ENCODE results near the gene A3GALT2. TPM values are rescaled to one million over a fixed set of nuclear protein-coding genes. Genes with fewer than 3 reads are reported as not detected.

Gene A3GALT2
- total RNA-seq, 4 donors from 2014 or later = 0.58 TPM; not detected in 3

DNA sequence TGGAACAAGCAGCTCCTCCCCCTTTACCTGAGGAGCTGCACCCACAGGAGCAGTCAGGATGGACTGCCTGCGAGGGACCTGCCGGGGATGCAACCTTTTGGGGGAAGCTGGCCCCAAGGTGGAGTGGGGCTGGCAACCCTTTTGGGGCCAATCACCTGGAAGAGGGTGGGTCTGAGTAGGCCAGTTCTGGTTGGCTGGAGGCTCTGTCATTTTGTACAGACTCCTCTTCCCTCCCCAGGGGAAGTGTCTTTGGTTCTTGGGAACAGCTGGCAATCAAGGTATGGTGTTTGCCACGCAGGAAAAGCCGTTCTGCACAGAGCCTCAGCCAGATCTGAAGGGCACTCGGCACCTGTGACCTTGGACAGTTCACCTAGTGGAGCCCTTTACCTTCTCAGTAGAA lies 280 bp upstream of the A3GALT2 start:
- no peak overlapping the region for H3K4me3 ChIP-seq
- H3K9me3 ChIP-seq = no peaks in the 10 kb centered on the region
- no peaks in the 10 kb centered on the region for H3K36me3 ChIP-seq
- TF ChIP-seq, protein P1, sequence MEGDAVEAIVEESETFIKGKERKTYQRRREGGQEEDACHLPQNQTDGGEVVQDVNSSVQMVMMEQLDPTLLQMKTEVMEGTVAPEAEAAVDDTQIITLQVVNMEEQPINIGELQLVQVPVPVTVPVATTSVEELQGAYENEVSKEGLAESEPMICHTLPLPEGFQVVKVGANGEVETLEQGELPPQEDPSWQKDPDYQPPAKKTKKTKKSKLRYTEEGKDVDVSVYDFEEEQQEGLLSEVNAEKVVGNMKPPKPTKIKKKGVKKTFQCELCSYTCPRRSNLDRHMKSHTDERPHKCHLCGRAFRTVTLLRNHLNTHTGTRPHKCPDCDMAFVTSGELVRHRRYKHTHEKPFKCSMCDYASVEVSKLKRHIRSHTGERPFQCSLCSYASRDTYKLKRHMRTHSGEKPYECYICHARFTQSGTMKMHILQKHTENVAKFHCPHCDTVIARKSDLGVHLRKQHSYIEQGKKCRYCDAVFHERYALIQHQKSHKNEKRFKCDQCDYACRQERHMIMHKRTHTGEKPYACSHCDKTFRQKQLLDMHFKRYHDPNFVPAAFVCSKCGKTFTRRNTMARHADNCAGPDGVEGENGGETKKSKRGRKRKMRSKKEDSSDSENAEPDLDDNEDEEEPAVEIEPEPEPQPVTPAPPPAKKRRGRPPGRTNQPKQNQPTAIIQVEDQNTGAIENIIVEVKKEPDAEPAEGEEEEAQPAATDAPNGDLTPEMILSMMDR (IDR thresholded peaks at IDR 0.05) = no peak
- TF ChIP-seq POLR2A (IDR thresholded peaks at IDR 0.05) = no peak
- no peak for DNase-seq
- H3K27ac ChIP-seq = no peak overlapping the region
- intact Hi-C loops (cut with DNase I; ENCODE audit: low total_unique reads) = no loop called here
- no peaks in the 10 kb centered on the region for H3K27me3 ChIP-seq
- no peaks in the 10 kb centered on the region for H3K4me1 ChIP-seq

DNA sequence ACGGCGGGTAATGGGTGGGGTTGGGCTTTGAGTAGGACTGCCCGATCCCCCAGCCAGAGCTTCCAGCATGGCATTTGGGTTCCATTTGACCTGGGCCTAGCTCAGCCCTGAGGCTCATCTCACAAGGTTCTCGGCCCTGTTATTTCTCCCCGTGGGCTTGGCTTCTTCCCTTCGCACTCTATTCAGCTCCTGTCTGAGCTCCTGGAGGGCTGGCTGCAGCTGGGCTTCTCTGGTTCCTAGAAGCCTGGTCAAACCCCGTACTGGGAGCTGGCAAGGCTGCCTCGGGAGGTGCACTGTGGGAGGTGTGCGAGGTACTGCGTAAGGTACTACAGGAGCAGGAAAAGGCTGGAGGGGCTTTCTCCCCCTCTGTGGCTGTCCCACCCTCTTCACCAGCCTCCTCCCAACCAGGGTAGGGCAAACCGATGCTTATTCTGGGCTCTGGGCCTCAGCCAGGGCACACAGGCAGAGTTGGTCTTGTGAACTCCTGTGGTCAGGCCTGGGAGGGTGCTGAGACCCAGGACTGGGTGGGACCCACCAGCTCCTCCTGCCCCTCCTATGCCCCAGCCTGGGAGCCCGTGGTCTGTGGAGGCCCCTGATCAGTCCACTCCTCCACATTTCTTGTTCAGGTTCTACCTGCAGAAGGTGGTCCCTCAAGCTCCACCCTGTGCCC lies 814 bp downstream of the A3GALT2 start:
- intact Hi-C loops (cut with DNase I; ENCODE audit: low total_unique reads) = no loop called here
- DNase-seq = no peak
- no peak overlapping the region for H3K27ac ChIP-seq

DNA sequence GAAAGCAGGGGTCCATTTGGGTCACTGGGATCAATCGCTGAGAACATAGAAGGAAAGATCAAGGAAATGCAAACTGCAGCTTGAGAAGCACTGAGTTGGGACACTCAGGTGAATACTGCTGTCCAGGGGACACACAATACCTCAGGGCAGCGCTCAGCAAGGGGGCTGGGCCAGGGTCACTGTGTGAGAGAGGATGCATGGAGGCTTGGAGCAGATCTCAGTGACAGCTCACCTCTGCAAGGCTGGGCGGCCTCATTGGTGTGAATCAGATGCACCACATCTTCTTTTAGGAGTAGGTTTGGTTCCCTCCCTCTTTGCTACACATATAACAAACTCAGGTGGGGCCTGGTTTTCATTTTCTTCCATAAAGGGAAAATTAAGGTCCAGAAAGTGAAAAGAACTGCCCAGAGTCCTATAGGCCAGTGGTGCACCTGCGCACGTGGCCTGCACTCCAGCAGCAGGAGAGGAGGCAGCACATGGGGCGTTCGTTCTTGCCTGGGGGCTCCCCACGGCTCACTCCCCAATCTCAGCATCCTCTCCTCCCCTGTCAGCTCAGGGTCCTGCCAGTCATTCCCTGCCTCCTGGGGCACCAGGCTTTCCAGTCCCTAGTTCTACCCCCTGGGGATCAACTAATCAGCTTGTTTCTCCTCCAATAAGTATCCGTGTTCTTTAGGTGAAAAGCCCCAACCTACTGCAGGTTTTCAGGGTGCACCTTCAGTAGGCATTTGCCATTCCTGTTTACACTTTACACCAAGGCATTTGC lies 1.5 kb downstream of the A3GALT2 start:
- DNase-seq = no peak
- intact Hi-C loops (cut with DNase I; ENCODE audit: low total_unique reads) = no loop called here
- no peak for TF ChIP-seq POLR2A (IDR thresholded peaks at IDR 0.05)
- TF ChIP-seq, protein P1 (IDR thresholded peaks at IDR 0.05) = no peak
- no peaks in the 10 kb centered on the region for H3K27me3 ChIP-seq
- no peaks in the 10 kb centered on the region for H3K36me3 ChIP-seq
- no peak overlapping the region for H3K27ac ChIP-seq
- H3K4me3 ChIP-seq = no peak overlapping the region
- H3K4me1 ChIP-seq = no peaks in the 10 kb centered on the region
- H3K9me3 ChIP-seq = no peaks in the 10 kb centered on the region

More for the DNA sequence above, 814 bp downstream of the A3GALT2 start:
- no peaks in the 10 kb centered on the region for H3K4me1 ChIP-seq
- no peaks in the 10 kb centered on the region for H3K9me3 ChIP-seq
- no peak for TF ChIP-seq POLR2A (IDR thresholded peaks at IDR 0.05)
- TF ChIP-seq, protein P1 (IDR thresholded peaks at IDR 0.05) = no peak
- no peaks in the 10 kb centered on the region for H3K27me3 ChIP-seq
- no peak overlapping the region for H3K4me3 ChIP-seq
- no peaks in the 10 kb centered on the region for H3K36me3 ChIP-seq

DNA sequence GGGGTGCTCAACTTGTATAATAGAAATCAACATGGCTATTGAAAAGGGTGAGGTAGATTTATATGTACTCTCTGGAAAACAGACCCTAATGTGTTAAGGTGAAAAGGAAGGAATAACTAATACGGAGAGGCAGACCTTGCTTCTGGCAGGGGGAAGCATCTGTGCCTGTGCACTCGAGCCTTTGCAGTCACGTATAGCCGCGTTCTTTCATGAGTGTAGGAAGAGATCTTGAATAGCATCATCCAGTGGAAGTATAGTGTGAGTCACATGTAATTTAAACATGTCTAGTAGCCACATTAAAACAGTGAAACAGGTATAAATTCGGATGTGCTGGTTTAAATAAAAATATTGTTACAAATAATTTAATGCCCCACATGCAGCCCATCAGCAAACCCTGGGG lies 3.0 kb downstream of the A3GALT2 start:
- Histone ChIP-seq H3K27me3 (no peaks in the 10 kb centered on the region), H3K27ac (no peak overlapping the region), H3K9me3 (no peaks in the 10 kb centered on the region), H3K4me3 (no peak overlapping the region), H3K36me3 (no peaks in the 10 kb centered on the region), H3K4me1 (no peaks in the 10 kb centered on the region)
- intact Hi-C loops (cut with DNase I; ENCODE audit: low total_unique reads) = no loop called here
- TF ChIP-seq, protein P1 (IDR thresholded peaks at IDR 0.05) = no peak
- no peak for TF ChIP-seq POLR2A (IDR thresholded peaks at IDR 0.05)
- no peak for DNase-seq

DNA sequence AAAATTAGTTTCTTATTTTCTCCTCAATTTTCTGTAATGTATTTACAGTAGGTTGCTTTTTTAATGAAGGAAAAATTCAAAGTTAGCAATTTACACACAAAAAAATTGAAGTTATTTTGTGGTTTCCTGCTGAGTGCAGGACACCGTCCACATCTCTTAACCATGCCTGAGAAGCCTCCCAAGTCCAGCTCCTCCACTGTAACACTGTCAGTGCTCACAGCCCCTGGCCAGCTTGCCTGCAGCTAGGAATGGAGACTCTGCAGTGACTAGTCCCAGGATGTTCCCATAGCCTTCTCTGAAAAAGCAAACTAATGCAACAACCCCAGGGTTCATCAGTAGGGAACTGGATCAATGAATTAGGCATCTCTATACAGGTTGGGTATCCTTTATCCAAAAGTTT lies 3.5 kb downstream of the A3GALT2 start:
- Histone ChIP-seq H3K4me1 (no peaks in the 10 kb centered on the region), H3K27me3 (no peaks in the 10 kb centered on the region), H3K36me3 (no peaks in the 10 kb centered on the region), H3K27ac (no peak overlapping the region), H3K4me3 (no peak overlapping the region), H3K9me3 (no peaks in the 10 kb centered on the region)
- TF ChIP-seq POLR2A (IDR thresholded peaks at IDR 0.05) = no peak
- TF ChIP-seq, protein P1 (IDR thresholded peaks at IDR 0.05) = no peak
- no peak for DNase-seq
- intact Hi-C loops (cut with DNase I; ENCODE audit: low total_unique reads) = no loop called here

All from uterus (tissue), 4 donors.